Tibial nerve (tissue), 4 donors: ENCODE measurements around the gene SENP1. TPM values are rescaled to one million over a fixed set of nuclear protein-coding genes. Genes with fewer than 3 reads are reported as not detected.
"Not testable (repeated sequence)": the region's sequence is repeated elsewhere in the genome, so short reads cannot be mapped to it uniquely, and the experiment has no call there.

Experiments
- DNase-seq, 2 donors: peaks; one replicate each; pipeline ENCODE4 v3.0.0-alpha.2; 2019; ENCODE audit warnings: low spot score in 2 of 2
- H3K27ac ChIP-seq, 4 donors: fragments of 200-600 bp; sonication (generic) in 3 of 4; one replicate each; pipeline ENCODE4 v1.5.1; 2017 to 2019; ENCODE audit warnings: mild to moderate bottlenecking in 1 of 4
- H3K27me3 ChIP-seq, 2 donors: fragments of 200-600 bp; sonication (generic) in 1 of 2; one replicate each; pipeline versions ENCODE4 v1.5.1 to v1.6.0; 2017 to 2019
- H3K36me3 ChIP-seq, 3 donors: fragments of 200-600 bp; sonication (generic); one replicate each; pipeline ENCODE4 v1.5.1; 2018 to 2019
- H3K4me1 ChIP-seq, 4 donors: fragments of 200-600 bp; sonication (generic) in 3 of 4; one replicate each; pipeline ENCODE4 v1.5.1; 2017 to 2019
- H3K4me3 ChIP-seq, 4 donors: fragments of 200-600 bp; sonication (generic) in 3 of 4; one replicate each; pipeline ENCODE4 v1.5.1; 2017 to 2019; ENCODE audit warnings: mild to moderate bottlenecking in 1 of 4, moderate library complexity in 1 of 4
- H3K9me3 ChIP-seq, 4 donors: fragments of 200-600 bp; sonication (generic) in 3 of 4; one replicate each; pipeline ENCODE4 v1.5.1; 2017 to 2019
- CTCF ChIP-seq, 5 experiments: fragments of 200-600 bp in 3 of 5; fragments of 450-650 bp in 2 of 5; sonication (generic) in 3 of 5; IDR thresholded peaks; one replicate each; pipeline ENCODE4 v1.5.1; 2016 to 2019; ENCODE audit warnings: antibody characterized with exemption in 5 of 5, mild to moderate bottlenecking in 3 of 5, moderate library complexity in 2 of 5
- EP300 ChIP-seq, 2 donors: sonication (generic); formaldehyde crosslinking; IDR thresholded peaks; one replicate each; pipeline ENCODE4 v1.6.1; 2017; ENCODE audit warnings: antibody characterized with exemption in 2 of 2, mild to moderate bottlenecking in 1 of 2
- POLR2A ChIP-seq, 2 donors: fragments of 450-650 bp; IDR thresholded peaks; one replicate each; pipeline ENCODE4 v1.6.1; 2017; ENCODE audit warnings: antibody characterized with exemption in 2 of 2, mild to moderate bottlenecking in 2 of 2, moderate library complexity in 2 of 2
- WGBS, 2 donors: methylation state at CpG; one replicate each; pipeline ENCODE4 v1.1.5; 2018; 5-methylcytosine and 5-hydroxymethylcytosine counted together
- total RNA-seq, 4 donors: library from RNA; depleted of rRNA; stranded (reverse); fragments of >200 nt; gene quantifications; one replicate each; pipeline ENCODE4 v1.1.0, GENCODE V29; 2016

SENP1 gene
- total RNA-seq, 4 donors from 2014 or later = 14.7 to 40.0 (median 21.1) TPM

DNA sequence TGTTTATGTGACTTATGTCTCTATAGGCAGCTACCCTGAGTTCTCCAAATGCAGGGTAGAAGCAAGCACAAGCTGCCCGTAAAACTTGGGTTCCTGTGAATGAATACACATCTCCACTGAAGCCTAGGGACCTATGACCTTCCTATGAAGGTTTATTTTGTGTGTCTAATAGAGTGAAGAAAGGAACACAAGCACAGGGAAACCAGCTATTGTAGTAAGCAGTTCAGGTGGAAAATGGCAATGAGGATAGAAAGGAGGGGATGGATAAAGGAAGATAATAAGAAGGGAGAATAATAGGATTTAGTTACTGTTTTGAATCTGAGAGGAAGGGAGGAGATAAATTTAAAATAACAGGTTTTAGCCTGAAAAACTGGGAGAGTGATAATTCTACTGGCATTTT lies 15.6 kb upstream of the SENP1 start:
- TF ChIP-seq EP300 (IDR thresholded peaks at IDR 0.05) = no peak
- no peak for TF ChIP-seq POLR2A (IDR thresholded peaks at IDR 0.05)
- no peak for TF ChIP-seq CTCF (IDR thresholded peaks at IDR 0.05)
- no peaks in the 10 kb centered on the region for H3K9me3 ChIP-seq
- H3K36me3 ChIP-seq = peaks cover 0 to 42% (median 0%) of the 10 kb centered on the region in 3 donors
- peaks cover 0 to 27% (median 6%) of the 10 kb centered on the region in 4 donors for H3K4me1 ChIP-seq
- no peak overlapping the region for H3K4me3 ChIP-seq
- DNase-seq = no peak
- H3K27ac ChIP-seq = no peak overlapping the region
- WGBS, 2 donors = 93 to 100% methylated on average over 1 of the region's 1 CpG
- no peaks in the 10 kb centered on the region for H3K27me3 ChIP-seq

GRCh38 chr12:48119834-48120195 lies 13.9 kb upstream of the SENP1 start:
- WGBS, 2 donors = 2 to 10% methylated on average over 5 of the region's 5 CpGs
- no peak for DNase-seq
- peak overlapping the region; percentile 5 to 83 (median 41) for H3K27ac ChIP-seq

GRCh38 chr12:48119078-48119833 lies 13.4 kb upstream of the SENP1 start, which contains the start of gene PFKM:
Gene PFKM, plus strand, starts transcription at chr12:48119364. Its CDS starts 3,411 bp downstream, at chr12:48122775.
- peaks cover 0 to 27% (median 6%) of the 10 kb centered on the region in 4 donors for H3K4me1 ChIP-seq
- H3K9me3 ChIP-seq = no peaks in the 10 kb centered on the region
- DNase-seq = peak; percentile 60 to 81
- H3K27me3 ChIP-seq = no peaks in the 10 kb centered on the region
- peak within 1 kb of the TSS; percentile 55 to 83 (median 62) for H3K4me3 ChIP-seq
- H3K36me3 ChIP-seq = peaks cover 0 to 19% (median 0%) of the 10 kb centered on the region in 3 donors
- WGBS, 2 donors = 1% methylated on average over 20 of the region's 20 CpGs
- peak within 1 kb of the TSS; percentile 5 to 83 (median 41) for H3K27ac ChIP-seq
- TF ChIP-seq CTCF (IDR thresholded peaks at IDR 0.05) = no peak
- peak in 1 of 2 donors; percentile 50 for TF ChIP-seq EP300 (IDR thresholded peaks at IDR 0.05)
- TF ChIP-seq POLR2A (IDR thresholded peaks at IDR 0.05) = no peak

More at GRCh38 chr12:48119834-48120195, 13.9 kb upstream of the SENP1 start:
- TF ChIP-seq EP300 (IDR thresholded peaks at IDR 0.05) (no peak), CTCF (IDR thresholded peaks at IDR 0.05) (no peak), POLR2A (IDR thresholded peaks at IDR 0.05) (no peak)
- Histone ChIP-seq H3K36me3 (peaks cover 0 to 25% (median 0%) of the 10 kb centered on the region in 3 donors), H3K9me3 (no peaks in the 10 kb centered on the region), H3K4me1 (peaks cover 0 to 27% (median 6%) of the 10 kb centered on the region in 4 donors), H3K4me3 (peak overlapping the region; percentile 55 to 83 (median 62)), H3K27me3 (no peaks in the 10 kb centered on the region)

- Histone ChIP-seq H3K27ac (peak overlapping the region in 1 of 4 donors; percentile 83), H3K4me3 (peak overlapping the region in 2 of 4 donors; percentile 55 to 83), H3K4me1 (peaks cover 0 to 27% (median 6%) of the 10 kb centered on the region in 4 donors), H3K27me3 (no peaks in the 10 kb centered on the region), H3K9me3 (no peaks in the 10 kb centered on the region), H3K36me3 (peaks cover 0 to 10% (median 0%) of the 10 kb centered on the region in 3 donors)
- TF ChIP-seq EP300 (IDR thresholded peaks at IDR 0.05) (no peak), POLR2A (IDR thresholded peaks at IDR 0.05) (no peak)
- no peak for DNase-seq
- 28 to 33% methylated on average over 3 of the region's 3 CpGs for WGBS, 2 donors
Measured at GRCh38 chr12:48118284-48118871, 12.5 kb upstream of the SENP1 start.

DNA sequence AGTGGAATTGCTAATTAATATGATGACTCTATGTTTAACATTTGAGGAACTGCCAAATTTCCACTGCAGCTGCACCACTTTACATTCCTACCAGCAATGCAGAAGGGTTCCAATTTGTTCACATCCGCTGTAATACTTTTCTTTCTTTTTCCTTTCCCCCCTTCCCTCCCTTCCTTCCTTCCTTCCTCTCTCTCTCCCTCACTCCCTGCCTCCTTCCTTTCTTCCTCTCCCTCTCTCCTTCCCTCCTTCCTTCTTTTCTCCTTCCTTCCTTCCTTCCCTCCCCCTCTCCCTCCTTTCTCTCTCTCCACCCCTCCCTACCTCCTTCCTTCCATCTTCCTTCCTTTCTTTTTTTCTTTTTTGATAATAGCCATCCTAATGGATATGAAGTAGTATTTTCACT lies 10.1 kb upstream of the SENP1 start:
- Histone ChIP-seq H3K36me3 (no peaks in the 10 kb centered on the region), H3K4me3 (no peak overlapping the region), H3K9me3 (no peaks in the 10 kb centered on the region), H3K27me3 (no peaks in the 10 kb centered on the region), H3K27ac (no peak overlapping the region), H3K4me1 (peaks cover 0 to 21% (median 6%) of the 10 kb centered on the region in 4 donors)
- WGBS, 2 donors = 91 to 92% methylated on average over 1 of the region's 1 CpG
- no peak for DNase-seq
- TF ChIP-seq CTCF (IDR thresholded peaks at IDR 0.05) (no peak), POLR2A (IDR thresholded peaks at IDR 0.05) (no peak), EP300 (IDR thresholded peaks at IDR 0.05) (no peak)

DNA sequence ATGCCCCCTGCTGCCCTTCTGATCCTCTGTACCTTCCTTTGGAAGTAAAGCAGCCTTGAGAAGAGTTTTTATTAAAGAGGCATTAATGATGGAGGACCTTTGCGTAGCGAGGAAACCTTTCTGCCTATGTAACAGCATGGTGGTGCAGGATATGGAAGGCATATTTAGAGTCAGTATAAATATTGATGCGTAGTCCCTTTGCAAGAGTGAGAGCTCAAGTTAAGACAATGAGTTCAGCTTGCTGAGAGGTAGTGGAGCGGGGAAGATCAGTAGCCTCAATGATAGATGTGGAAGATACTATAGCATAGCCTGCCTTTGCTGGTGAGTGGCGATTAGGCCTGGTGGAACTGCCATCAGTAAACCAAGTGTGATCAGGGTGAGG lies 5.4 kb upstream of the SENP1 start:
- H3K4me3 ChIP-seq, H3K36me3 ChIP-seq, H3K27ac ChIP-seq, H3K27me3 ChIP-seq, DNase-seq, H3K9me3 ChIP-seq: not testable (repeated sequence)
- 92 to 95% methylated on average over 5 of the region's 5 CpGs for WGBS, 2 donors
- H3K4me1 ChIP-seq = peaks cover 0 to 11% (median 7%) of the 10 kb centered on the region in 4 donors
